ENCODE measurements around the gene PDZD8. TPM values are rescaled to one million over a fixed set of nuclear protein-coding genes. Genes with fewer than 3 reads are reported as not detected.
A peak's percentile ranks its signal among the peaks of the same experiment; 100 is the strongest.

The PDZD8 gene, protein sequence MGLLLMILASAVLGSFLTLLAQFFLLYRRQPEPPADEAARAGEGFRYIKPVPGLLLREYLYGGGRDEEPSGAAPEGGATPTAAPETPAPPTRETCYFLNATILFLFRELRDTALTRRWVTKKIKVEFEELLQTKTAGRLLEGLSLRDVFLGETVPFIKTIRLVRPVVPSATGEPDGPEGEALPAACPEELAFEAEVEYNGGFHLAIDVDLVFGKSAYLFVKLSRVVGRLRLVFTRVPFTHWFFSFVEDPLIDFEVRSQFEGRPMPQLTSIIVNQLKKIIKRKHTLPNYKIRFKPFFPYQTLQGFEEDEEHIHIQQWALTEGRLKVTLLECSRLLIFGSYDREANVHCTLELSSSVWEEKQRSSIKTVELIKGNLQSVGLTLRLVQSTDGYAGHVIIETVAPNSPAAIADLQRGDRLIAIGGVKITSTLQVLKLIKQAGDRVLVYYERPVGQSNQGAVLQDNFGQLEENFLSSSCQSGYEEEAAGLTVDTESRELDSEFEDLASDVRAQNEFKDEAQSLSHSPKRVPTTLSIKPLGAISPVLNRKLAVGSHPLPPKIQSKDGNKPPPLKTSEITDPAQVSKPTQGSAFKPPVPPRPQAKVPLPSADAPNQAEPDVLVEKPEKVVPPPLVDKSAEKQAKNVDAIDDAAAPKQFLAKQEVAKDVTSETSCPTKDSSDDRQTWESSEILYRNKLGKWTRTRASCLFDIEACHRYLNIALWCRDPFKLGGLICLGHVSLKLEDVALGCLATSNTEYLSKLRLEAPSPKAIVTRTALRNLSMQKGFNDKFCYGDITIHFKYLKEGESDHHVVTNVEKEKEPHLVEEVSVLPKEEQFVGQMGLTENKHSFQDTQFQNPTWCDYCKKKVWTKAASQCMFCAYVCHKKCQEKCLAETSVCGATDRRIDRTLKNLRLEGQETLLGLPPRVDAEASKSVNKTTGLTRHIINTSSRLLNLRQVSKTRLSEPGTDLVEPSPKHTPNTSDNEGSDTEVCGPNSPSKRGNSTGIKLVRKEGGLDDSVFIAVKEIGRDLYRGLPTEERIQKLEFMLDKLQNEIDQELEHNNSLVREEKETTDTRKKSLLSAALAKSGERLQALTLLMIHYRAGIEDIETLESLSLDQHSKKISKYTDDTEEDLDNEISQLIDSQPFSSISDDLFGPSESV
- total RNA-seq: 20.2 and 24.5 TPM in 2 replicates

GRCh38 chr10:117375360-117376178, at the start of gene PDZD8:
PDZD8 (minus strand) TSS chr10:117375440; CDS start chr10:117375227, 213 bp downstream.
- peaks cover 33% of the 10 kb centered on the region for H3K27me3 Mint-ChIP-seq (ENCODE audit: insufficient read depth)
- H3K4me1 Mint-ChIP-seq (ENCODE audit: low read depth): peaks cover 24% of the 10 kb centered on the region
- DNase-seq (ENCODE audit: low spot score): peak; percentile 87
- H3K4me3 Mint-ChIP-seq: peak within 1 kb of the TSS; percentile 94
- H3K9me3 Mint-ChIP-seq: no peaks in the 10 kb centered on the region
- intact Hi-C loops (cut with micrococcal nuclease): loop anchor here (1.0 to 5.0 kb wide), 5 partner anchors 159 to 1380 kb away; partner anchors contain the start of genes FAM204A and RAB11FIP2
- peak within 1 kb of the TSS; percentile 81 for H3K27ac Mint-ChIP-seq
- peaks cover 8% of the 10 kb centered on the region for H3K36me3 Mint-ChIP-seq (ENCODE audit: low read depth)

- Mint-ChIP-seq H3K27ac (no peak overlapping the region), H3K4me1 (ENCODE audit: low read depth) (no peaks in the 10 kb centered on the region), H3K9me3 (no peaks in the 10 kb centered on the region), H3K27me3 (ENCODE audit: insufficient read depth) (peaks cover under 1% of the 10 kb centered on the region), H3K4me3 (no peak overlapping the region), H3K36me3 (ENCODE audit: low read depth) (no peaks in the 10 kb centered on the region)
- intact Hi-C loops (cut with micrococcal nuclease): no loop called here
- DNase-seq (ENCODE audit: low spot score): no peak
Measured at GRCh38 chr10:117424171-117424570, 48.9 kb upstream of the PDZD8 start.

GRCh38 chr10:117421985-117422384, 46.7 kb upstream of the PDZD8 start:
- Mint-ChIP-seq H3K4me1 (ENCODE audit: low read depth) (no peaks in the 10 kb centered on the region), H3K4me3 (no peak overlapping the region), H3K27ac (no peak overlapping the region), H3K9me3 (no peaks in the 10 kb centered on the region), H3K27me3 (ENCODE audit: insufficient read depth) (peaks cover 4% of the 10 kb centered on the region), H3K36me3 (ENCODE audit: low read depth) (no peaks in the 10 kb centered on the region)
- DNase-seq (ENCODE audit: low spot score): no peak
- intact Hi-C loops (cut with micrococcal nuclease): no loop called here

DNA sequence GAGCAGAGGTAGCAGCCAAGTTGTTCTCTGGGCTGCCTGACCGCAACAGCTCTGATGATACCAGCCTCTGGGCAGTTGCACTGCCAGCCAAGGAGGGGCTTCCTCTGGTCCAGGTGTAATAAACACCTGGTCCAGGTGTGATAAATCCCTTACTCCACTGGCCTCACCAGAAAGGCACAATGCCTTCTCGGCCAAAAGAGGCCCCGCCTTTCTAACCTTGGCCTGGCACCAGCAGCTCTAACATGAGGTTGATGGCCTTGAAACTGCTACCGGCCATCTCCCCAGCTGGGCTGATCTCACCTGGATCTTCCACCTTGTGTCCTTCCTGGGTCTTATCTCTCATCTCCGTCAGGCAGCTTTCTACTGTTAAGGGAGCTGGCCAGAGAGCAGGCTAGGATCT, 45.5 kb upstream of the PDZD8 start:
- no peaks in the 10 kb centered on the region for H3K9me3 Mint-ChIP-seq
- H3K4me3 Mint-ChIP-seq: no peak overlapping the region
- H3K27me3 Mint-ChIP-seq (ENCODE audit: insufficient read depth): peaks cover 7% of the 10 kb centered on the region
- H3K36me3 Mint-ChIP-seq (ENCODE audit: low read depth): no peaks in the 10 kb centered on the region
- no peak for DNase-seq (ENCODE audit: low spot score)
- H3K27ac Mint-ChIP-seq: no peak overlapping the region
- H3K4me1 Mint-ChIP-seq (ENCODE audit: low read depth): no peaks in the 10 kb centered on the region
- intact Hi-C loops (cut with micrococcal nuclease): no loop called here

GRCh38 chr10:117419921-117420320, 44.7 kb upstream of the PDZD8 start:
- intact Hi-C loops (cut with micrococcal nuclease): no loop called here

DNA sequence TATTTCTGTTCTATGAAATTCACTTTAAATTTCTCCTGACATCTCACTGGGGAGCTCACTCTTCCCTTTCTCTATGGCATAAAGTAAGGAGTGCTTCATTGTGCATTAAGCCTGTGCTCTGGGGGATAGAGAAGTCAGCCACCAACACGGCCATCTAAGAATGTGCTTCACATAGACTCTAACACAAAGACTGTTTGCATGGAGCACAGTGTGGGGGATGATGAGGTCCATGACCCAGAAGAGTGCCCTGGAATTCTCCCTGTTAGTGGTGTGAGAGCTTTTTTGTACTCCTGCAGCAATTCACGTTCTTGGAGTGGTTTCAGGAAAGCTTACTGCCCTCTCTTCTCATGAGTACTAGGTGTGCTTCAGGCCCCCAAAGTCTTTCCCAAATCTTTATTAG, 43.9 kb upstream of the PDZD8 start:
- Mint-ChIP-seq H3K27ac (no peak overlapping the region), H3K4me1 (ENCODE audit: low read depth) (no peaks in the 10 kb centered on the region), H3K4me3 (no peak overlapping the region), H3K27me3 (ENCODE audit: insufficient read depth) (peaks cover 7% of the 10 kb centered on the region), H3K36me3 (ENCODE audit: low read depth) (no peaks in the 10 kb centered on the region), H3K9me3 (no peaks in the 10 kb centered on the region)
- no peak for DNase-seq (ENCODE audit: low spot score)
- intact Hi-C loops (cut with micrococcal nuclease): no loop called here

More at GRCh38 chr10:117419921-117420320, 44.7 kb upstream of the PDZD8 start:
- Mint-ChIP-seq H3K4me1 (ENCODE audit: low read depth) (no peaks in the 10 kb centered on the region), H3K36me3 (ENCODE audit: low read depth) (no peaks in the 10 kb centered on the region), H3K27me3 (ENCODE audit: insufficient read depth) (peaks cover 7% of the 10 kb centered on the region), H3K4me3 (no peak overlapping the region), H3K27ac (no peak overlapping the region), H3K9me3 (no peaks in the 10 kb centered on the region)
- no peak for DNase-seq (ENCODE audit: low spot score)

DNA sequence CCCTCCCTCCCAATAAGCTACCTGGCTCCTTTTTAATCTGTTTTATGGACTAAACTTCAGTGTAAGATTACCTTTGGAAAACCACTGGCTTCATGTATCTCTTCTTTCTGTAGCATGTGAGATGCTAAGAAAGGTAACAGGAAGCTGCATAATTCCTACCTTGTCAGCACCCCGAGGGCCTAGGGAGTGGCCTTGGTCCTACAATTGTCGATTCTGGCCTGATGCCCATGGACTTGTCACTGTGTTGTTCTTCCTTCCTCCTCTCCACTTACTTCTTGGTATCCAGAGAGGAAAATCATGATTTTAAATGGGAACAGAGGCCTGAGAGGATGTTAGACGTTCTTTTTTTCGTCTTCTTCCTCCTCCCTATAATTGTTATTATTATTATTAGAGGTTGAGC, 42.9 kb upstream of the PDZD8 start:
- H3K9me3 Mint-ChIP-seq: no peaks in the 10 kb centered on the region
- no peak overlapping the region for H3K27ac Mint-ChIP-seq
- H3K4me3 Mint-ChIP-seq: no peak overlapping the region
- no peak for DNase-seq (ENCODE audit: low spot score)
- no peaks in the 10 kb centered on the region for H3K36me3 Mint-ChIP-seq (ENCODE audit: low read depth)
- H3K4me1 Mint-ChIP-seq (ENCODE audit: low read depth): no peaks in the 10 kb centered on the region
- H3K27me3 Mint-ChIP-seq (ENCODE audit: insufficient read depth): peaks cover 7% of the 10 kb centered on the region
- intact Hi-C loops (cut with micrococcal nuclease): no loop called here

GRCh38 chr10:117417196-117417595, 42.0 kb upstream of the PDZD8 start:
- Mint-ChIP-seq H3K4me3 (no peak overlapping the region), H3K36me3 (ENCODE audit: low read depth) (no peaks in the 10 kb centered on the region), H3K4me1 (ENCODE audit: low read depth) (no peaks in the 10 kb centered on the region), H3K27ac (no peak overlapping the region), H3K9me3 (no peaks in the 10 kb centered on the region), H3K27me3 (ENCODE audit: insufficient read depth) (peaks cover 7% of the 10 kb centered on the region)
- DNase-seq (ENCODE audit: low spot score): no peak
- intact Hi-C loops (cut with micrococcal nuclease): no loop called here

DNA sequence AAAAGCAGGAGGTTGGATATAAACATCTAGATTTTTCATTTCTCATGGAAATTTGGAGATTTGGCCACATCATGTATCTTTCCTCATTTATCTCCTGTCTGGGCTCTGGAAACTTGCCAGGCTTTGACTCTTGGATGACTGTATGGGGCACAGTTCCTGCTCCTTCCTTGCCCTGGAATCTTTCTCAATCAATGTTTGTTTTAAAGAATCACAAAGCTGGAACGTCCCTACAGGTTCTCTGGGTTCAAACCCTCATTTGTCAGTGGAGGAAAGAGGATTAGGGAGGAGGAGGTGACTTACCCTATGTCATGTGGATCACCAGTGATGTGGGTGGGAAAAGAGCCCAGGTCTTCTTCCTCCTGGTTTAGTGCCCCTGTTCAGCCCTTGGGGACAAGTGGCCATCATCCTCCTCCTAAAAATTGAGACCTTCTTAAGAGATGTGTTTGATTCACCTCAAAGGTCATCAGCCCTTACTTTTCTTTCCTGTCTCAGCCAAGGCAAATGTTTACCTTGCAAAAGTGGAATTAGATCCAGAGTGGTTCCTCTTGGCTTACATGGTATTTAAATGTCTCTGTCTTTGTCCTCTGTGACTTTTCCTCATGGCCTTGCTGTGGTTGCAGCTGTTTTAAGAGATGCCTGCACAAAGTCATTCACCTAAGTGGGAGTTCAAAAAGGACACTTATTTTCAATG, 38.8 kb upstream of the PDZD8 start:
- Mint-ChIP-seq H3K27ac (no peak overlapping the region), H3K4me3 (no peak overlapping the region), H3K4me1 (ENCODE audit: low read depth) (no peaks in the 10 kb centered on the region), H3K9me3 (no peaks in the 10 kb centered on the region), H3K27me3 (ENCODE audit: insufficient read depth) (peaks cover 9% of the 10 kb centered on the region), H3K36me3 (ENCODE audit: low read depth) (no peaks in the 10 kb centered on the region)
- intact Hi-C loops (cut with micrococcal nuclease): no loop called here
- no peak for DNase-seq (ENCODE audit: low spot score)

DNA sequence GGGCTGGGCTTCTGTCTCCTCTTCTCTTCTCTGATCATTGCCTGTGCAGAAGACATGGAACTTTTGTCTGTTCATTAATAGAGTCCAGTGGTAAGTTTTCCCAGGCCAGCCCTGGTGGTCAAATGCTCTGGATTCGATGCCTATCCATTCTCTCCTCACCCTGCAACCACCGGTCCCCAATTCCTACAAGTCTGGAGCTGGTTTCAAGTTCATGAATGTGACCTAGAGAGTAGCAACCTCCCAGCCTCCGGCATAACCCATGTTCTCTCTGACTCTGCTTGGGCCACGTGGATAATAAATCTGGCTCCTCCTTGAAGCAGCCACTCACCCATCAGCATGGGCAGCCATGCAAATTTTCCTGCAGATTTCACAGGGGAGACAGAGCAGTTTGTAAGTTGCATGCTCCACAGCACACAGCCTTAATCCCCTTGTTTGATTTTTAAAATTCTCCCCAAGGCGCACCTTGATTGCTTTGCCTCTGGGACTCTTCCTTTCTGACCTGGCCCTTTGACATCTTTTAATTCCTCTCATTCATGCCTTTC, 37.3 kb upstream of the PDZD8 start:
- Mint-ChIP-seq H3K36me3 (ENCODE audit: low read depth) (no peaks in the 10 kb centered on the region), H3K27me3 (ENCODE audit: insufficient read depth) (peaks cover 8% of the 10 kb centered on the region), H3K4me1 (ENCODE audit: low read depth) (no peaks in the 10 kb centered on the region), H3K9me3 (no peaks in the 10 kb centered on the region), H3K4me3 (no peak overlapping the region), H3K27ac (no peak overlapping the region)
- no peak for DNase-seq (ENCODE audit: low spot score)
- intact Hi-C loops (cut with micrococcal nuclease): no loop called here

DNA sequence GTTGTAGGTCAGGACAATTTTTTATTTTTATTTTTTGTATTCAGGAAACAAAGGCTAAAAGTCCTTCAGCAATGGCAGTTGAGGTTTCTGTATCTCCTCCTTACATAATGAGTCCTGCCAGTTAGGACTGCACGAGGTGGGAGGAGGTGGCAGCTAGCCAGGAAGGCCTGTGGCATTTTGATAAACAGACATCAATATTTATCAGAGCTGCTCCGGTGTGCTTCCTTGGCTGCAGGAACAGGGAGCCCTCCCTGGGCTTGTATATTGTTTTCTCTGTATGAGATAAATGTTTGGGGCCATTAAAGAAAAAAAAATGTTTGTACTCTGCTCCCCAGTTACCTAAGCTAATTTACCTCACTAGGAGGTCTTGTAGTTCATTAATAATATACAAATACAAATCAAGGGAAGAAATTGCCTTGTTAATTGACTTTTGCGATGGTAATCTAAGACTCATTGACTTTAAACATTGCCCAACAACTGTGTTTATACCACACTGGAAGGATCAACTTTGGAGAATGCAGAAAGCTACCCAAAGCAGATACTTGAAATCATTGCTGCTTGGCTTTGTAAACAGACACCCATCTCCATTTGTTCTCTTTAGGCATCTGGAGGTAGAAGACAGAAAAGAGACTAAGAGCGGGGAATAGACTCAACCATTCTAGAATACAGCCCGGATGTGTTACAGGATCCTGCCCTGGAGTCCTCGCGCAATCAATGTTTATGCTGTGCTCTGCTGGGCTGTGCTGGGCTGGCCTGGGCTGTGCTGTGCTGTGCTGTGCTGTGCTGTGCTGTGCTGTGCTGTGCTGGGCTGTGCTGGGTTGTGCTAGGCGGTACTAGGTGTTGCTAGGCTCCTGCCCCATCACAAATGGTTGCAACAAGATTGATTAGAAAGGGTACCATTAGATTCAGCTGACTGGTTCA, 36.5 kb upstream of the PDZD8 start:
- H3K4me1 Mint-ChIP-seq (ENCODE audit: low read depth): no peaks in the 10 kb centered on the region
- DNase-seq (ENCODE audit: low spot score): no peak

More for the DNA sequence above, 36.5 kb upstream of the PDZD8 start:
- Mint-ChIP-seq H3K9me3 (no peaks in the 10 kb centered on the region), H3K27ac (no peak overlapping the region), H3K36me3 (ENCODE audit: low read depth) (no peaks in the 10 kb centered on the region), H3K27me3 (ENCODE audit: insufficient read depth) (peaks cover 7% of the 10 kb centered on the region), H3K4me3 (no peak overlapping the region)
- intact Hi-C loops (cut with micrococcal nuclease): no loop called here
